Stomach (tissue), 9 donors: ENCODE results near the gene SSC5D. TPM values are rescaled to one million over a fixed set of nuclear protein-coding genes. Genes with fewer than 3 reads are reported as not detected.

Experiments
- DNase-seq, 2 donors: peaks; one replicate each; pipeline versions ENCODE4 v3.0.0 to v3.0.0-alpha.2; 2013 to 2019
- H3K27ac ChIP-seq, 5 donors: fragments of 200-600 bp in 4 of 5; sonication (generic) in 4 of 5; one replicate each; pipeline ENCODE4 v1.5.1; 2013 to 2019; ENCODE audit warnings: mild to moderate bottlenecking in 1 of 5, moderate library complexity in 1 of 5
- H3K27me3 ChIP-seq, 3 donors: fragments of 200-600 bp; sonication (generic); one replicate each; pipeline ENCODE4 v1.5.1; 2017 to 2019; ENCODE audit warnings: mixed run types in 1 of 3
- H3K36me3 ChIP-seq, 4 donors: fragments of 200-600 bp; sonication (generic); 1 replicate in 3 of 4; 2 replicates in 1 of 4; pipeline ENCODE4 v1.5.1; 2016 to 2019
- H3K4me1 ChIP-seq, 4 donors: fragments of 200-600 bp; sonication (generic); one replicate each; pipeline ENCODE4 v1.5.1; 2016 to 2019
- H3K4me3 ChIP-seq, 4 donors: fragments of 200-600 bp; sonication (generic) in 3 of 4; one replicate each; pipeline ENCODE4 v1.5.1; 2016 to 2019; ENCODE audit warnings: mild to moderate bottlenecking in 1 of 4
- H3K9me3 ChIP-seq, 4 donors: fragments of 200-600 bp; sonication (generic); one replicate each; pipeline ENCODE4 v1.5.1; 2016 to 2019
- CTCF ChIP-seq, 7 experiments: fragments of 450-650 bp in 4 of 7; fragments of 200-600 bp in 3 of 7; sonication (generic) in 3 of 7; IDR thresholded peaks; one replicate each; pipeline ENCODE4 v1.5.1; 2016 to 2019; ENCODE audit warnings: antibody characterized with exemption in 7 of 7, control low read depth in 2 of 7, mild to moderate bottlenecking in 1 of 7
- EP300 ChIP-seq: sonication (generic); formaldehyde crosslinking; IDR thresholded peaks from one replicate; pipeline ENCODE4 v1.6.1; 2017; ENCODE audit warnings: antibody characterized with exemption
- POLR2A ChIP-seq, 4 donors: fragments of 450-650 bp; IDR thresholded peaks; one replicate each; pipeline ENCODE4 v1.6.1; 2016; ENCODE audit warnings: antibody characterized with exemption in 4 of 4, control low read depth in 2 of 4, mild to moderate bottlenecking in 1 of 4, moderate library complexity in 1 of 4
- POLR2AphosphoS5 ChIP-seq, 3 donors: sonication (generic); formaldehyde crosslinking; IDR thresholded peaks; one replicate each; pipeline ENCODE4 v1.6.1; 2016; ENCODE audit warnings: antibody characterized with exemption in 3 of 3
- WGBS, 5 donors: extraction: QIAGEN DNeasy Blood & Tissue Kit in 3 of 5; methylation state at CpG; one replicate each; pipeline versions ENCODE4 v1.1.5 to v1.1.7; 2013 to 2018; 5-methylcytosine and 5-hydroxymethylcytosine counted together
- intact Hi-C: fragments of 100-400 bp; cut with DNase I; formaldehyde crosslinking; loops from one replicate; pipeline ENCODE4 v1.15.1; 2023; ENCODE audit warnings: low total_unique reads
- polyA plus RNA-seq, 3 donors: library from polyadenylated mRNA; stranded (reverse); fragments of 200-250 nt; gene quantifications; one replicate each; pipeline ENCODE4 v1.2.3, GENCODE V29; 2013
- total RNA-seq, 5 donors: library from RNA; depleted of rRNA; stranded (reverse); fragments of >200 nt; gene quantifications; one replicate each; pipeline versions ENCODE4 v1.1.0 to v1.2.3, GENCODE V29; 2014 to 2016
- donor health status: healthy with polysubstance abuse.
- donor health status: Bipolar disorder and iron deficiency.
- donor health status: healthy.

SSC5D gene
- total and polyA plus RNA-seq, 8 donors = 0.46 to 15.1 (median 2.2) TPM; not detected in 1

- peak; percentile 100 for DNase-seq
- intact Hi-C loops = no loop called here
- WGBS, 5 donors = 0 to 7% (median 1%) methylated on average over 35 to 54 of the region's 54 CpGs
Observed at GRCh38 chr19:55461259-55461973, 26.8 kb upstream of the SSC5D start, which contains the start of gene ISOC2. ISOC2 (minus strand) TSS chr19:55461642; CDS start chr19:55456486, 5,156 bp downstream.

GRCh38 chr19:55461974-55462626, 26.1 kb upstream of the SSC5D start:
- DNase-seq = peak in 1 of 2 donors; percentile 82
- H3K4me3 ChIP-seq = peak overlapping the region; percentile 76 to 85 (median 82)
- H3K4me1 ChIP-seq = peaks cover 17 to 31% (median 28%) of the 10 kb centered on the region in 4 donors
- peak overlapping the region; percentile 67 to 96 (median 94) for H3K27ac ChIP-seq
- intact Hi-C loops = no loop called here
- H3K36me3 ChIP-seq = peaks cover 0 to under 1% (median 0%) of the 10 kb centered on the region in 4 donors
- TF ChIP-seq POLR2AphosphoS5 (IDR thresholded peaks at IDR 0.05) = peak in 1 of 3 donors; percentile 52
- TF ChIP-seq POLR2A (IDR thresholded peaks at IDR 0.05) = no peak
- no peaks in the 10 kb centered on the region for H3K9me3 ChIP-seq
- H3K27me3 ChIP-seq = no peaks in the 10 kb centered on the region
- 11 to 21% (median 12%) methylated on average over 16 to 27 of the region's 27 CpGs for WGBS, 5 donors

More at GRCh38 chr19:55461259-55461973, 26.8 kb upstream of the SSC5D start, which contains the start of gene ISOC2:
- Histone ChIP-seq H3K9me3 (no peaks in the 10 kb centered on the region), H3K27ac (peak within 1 kb of the TSS; percentile 91 to 96 (median 94)), H3K36me3 (peaks cover 0 to 7% (median 4%) of the 10 kb centered on the region in 4 donors), H3K4me1 (peaks cover 17 to 31% (median 28%) of the 10 kb centered on the region in 4 donors), H3K4me3 (peak within 1 kb of the TSS; percentile 76 to 85 (median 82)), H3K27me3 (no peaks in the 10 kb centered on the region)
- TF ChIP-seq EP300 (no peak), POLR2A (IDR thresholded peaks at IDR 0.05) (no peak), CTCF (IDR thresholded peaks at IDR 0.05) (no peak), POLR2AphosphoS5 (IDR thresholded peaks at IDR 0.05) (peak; percentile 4 to 71 (median 71))

- H3K27me3 ChIP-seq = no peaks in the 10 kb centered on the region
- DNase-seq = no peak
- H3K36me3 ChIP-seq = no peaks in the 10 kb centered on the region
- H3K9me3 ChIP-seq = no peaks in the 10 kb centered on the region
- peak overlapping the region in 1 of 4 donors; percentile 76 for H3K4me3 ChIP-seq
- H3K4me1 ChIP-seq = peaks cover 17 to 34% (median 33%) of the 10 kb centered on the region in 4 donors
- intact Hi-C loops = no loop called here
- WGBS, 5 donors = 80 to 83% (median 82%) methylated on average over 11 of the region's 11 CpGs
- H3K27ac ChIP-seq = no peak overlapping the region
- TF ChIP-seq CTCF (IDR thresholded peaks at IDR 0.05) (no peak), POLR2A (IDR thresholded peaks at IDR 0.05) (no peak), EP300 (no peak), POLR2AphosphoS5 (IDR thresholded peaks at IDR 0.05) (no peak)
Observed at GRCh38 chr19:55462722-55463121, 25.5 kb upstream of the SSC5D start.

GRCh38 chr19:55463583-55464031, 24.6 kb upstream of the SSC5D start:
- TF ChIP-seq EP300 (no peak), POLR2A (IDR thresholded peaks at IDR 0.05) (no peak), CTCF (IDR thresholded peaks at IDR 0.05) (no peak), POLR2AphosphoS5 (IDR thresholded peaks at IDR 0.05) (no peak)

More at GRCh38 chr19:55463583-55464031, 24.6 kb upstream of the SSC5D start:
- intact Hi-C loops = no loop called here
- no peak overlapping the region for H3K27ac ChIP-seq
- 64 to 77% (median 74%) methylated on average over 10 to 15 of the region's 15 CpGs for WGBS, 5 donors
- H3K9me3 ChIP-seq = no peaks in the 10 kb centered on the region
- no peaks in the 10 kb centered on the region for H3K27me3 ChIP-seq
- no peaks in the 10 kb centered on the region for H3K36me3 ChIP-seq
- no peak overlapping the region for H3K4me3 ChIP-seq
- peaks cover 17 to 39% (median 38%) of the 10 kb centered on the region in 4 donors for H3K4me1 ChIP-seq
- no peak for DNase-seq
